ENCODE results near the gene FGF6.

FGF6 gene

GRCh38 chr12:4420138-4420670, 25.4 kb downstream of the FGF6 start:
- no peak for TF ChIP-seq POLR2AphosphoS5 (IDR thresholded peaks at IDR 0.05; ENCODE audit: low read depth)
- no peak for DNase-seq (ENCODE audit: low read depth in 1 of 2, low spot score in 1 of 2)
- Histone ChIP-seq H3K27ac (replicated peaks) (no peak overlapping the region), H3K4me3 (replicated peaks; ENCODE audit: insufficient read depth, low read length) (no peak overlapping the region), H3K27me3 (ENCODE audit: insufficient read depth, poor library complexity, severe bottlenecking) (no peaks in the 10 kb centered on the region)

- H3K4me3 ChIP-seq (replicated peaks; ENCODE audit: insufficient read depth, low read length): no peak overlapping the region
- no peak for DNase-seq (ENCODE audit: low read depth in 1 of 2, low spot score in 1 of 2)
- no peak overlapping the region for H3K27ac ChIP-seq (replicated peaks)
- H3K27me3 ChIP-seq (ENCODE audit: insufficient read depth, poor library complexity, severe bottlenecking): no peaks in the 10 kb centered on the region
- no peak for TF ChIP-seq SPI1 (IDR thresholded peaks at IDR 0.05; ENCODE audit: borderline replicate concordance, low read depth)
These were observed 26.7 kb downstream of the FGF6 start for GRCh38 chr12:4418913-4419312.

- Histone ChIP-seq H3K4me3 (replicated peaks; ENCODE audit: insufficient read depth, low read length) (no peak overlapping the region), H3K27me3 (ENCODE audit: insufficient read depth, poor library complexity, severe bottlenecking) (peaks cover 2% of the 10 kb centered on the region), H3K27ac (replicated peaks) (no peak overlapping the region)
- TF ChIP-seq CTCF (IDR thresholded peaks at IDR 0.05; ENCODE audit: insufficient read depth, low read length) (no peak), REST (IDR thresholded peaks at IDR 0.05; ENCODE audit: insufficient replicate concordance, low read depth) (no peak)
- no peak for DNase-seq (ENCODE audit: low read depth in 1 of 2, low spot score in 1 of 2)
These were observed 27.7 kb downstream of the FGF6 start for GRCh38 chr12:4417936-4418335.

GRCh38 chr12:4417455-4417854, 28.2 kb downstream of the FGF6 start:
- no peak for TF ChIP-seq SPI1 (IDR thresholded peaks at IDR 0.05; ENCODE audit: borderline replicate concordance, low read depth)
- TF ChIP-seq REST (IDR thresholded peaks at IDR 0.05; ENCODE audit: insufficient replicate concordance, low read depth): no peak
- TF ChIP-seq POLR2AphosphoS5 (IDR thresholded peaks at IDR 0.05; ENCODE audit: low read depth): no peak
- TF ChIP-seq GABPA (IDR thresholded peaks at IDR 0.05; ENCODE audit: low read depth): no peak
- TF ChIP-seq CTCF (IDR thresholded peaks at IDR 0.05; ENCODE audit: insufficient read depth, low read length): no peak
- DNase-seq (ENCODE audit: low read depth in 1 of 2, low spot score in 1 of 2): no peak
- no peak overlapping the region for H3K27ac ChIP-seq (replicated peaks)
- peaks cover 2% of the 10 kb centered on the region for H3K27me3 ChIP-seq (ENCODE audit: insufficient read depth, poor library complexity, severe bottlenecking)
- H3K4me3 ChIP-seq (replicated peaks; ENCODE audit: insufficient read depth, low read length): no peak overlapping the region

- DNase-seq (ENCODE audit: low read depth in 1 of 2, low spot score in 1 of 2): no peak
- Histone ChIP-seq H3K27me3 (ENCODE audit: insufficient read depth, poor library complexity, severe bottlenecking) (peaks cover 2% of the 10 kb centered on the region), H3K4me3 (replicated peaks; ENCODE audit: insufficient read depth, low read length) (no peak overlapping the region), H3K27ac (replicated peaks) (no peak overlapping the region)
- TF ChIP-seq CTCF (IDR thresholded peaks at IDR 0.05; ENCODE audit: insufficient read depth, low read length): no peak
- no peak for TF ChIP-seq SPI1 (IDR thresholded peaks at IDR 0.05; ENCODE audit: borderline replicate concordance, low read depth)
- no peak for TF ChIP-seq REST (IDR thresholded peaks at IDR 0.05; ENCODE audit: insufficient replicate concordance, low read depth)
- TF ChIP-seq GABPA (IDR thresholded peaks at IDR 0.05; ENCODE audit: low read depth): no peak
- no peak for TF ChIP-seq POLR2AphosphoS5 (IDR thresholded peaks at IDR 0.05; ENCODE audit: low read depth)
These were observed 29.3 kb downstream of the FGF6 start for GRCh38 chr12:4416276-4416675.
